ENCODE data around the gene TMEM255A.
"Not testable (repeated sequence)": the region's sequence is repeated elsewhere in the genome, so short reads cannot be mapped to it uniquely, and the experiment has no call there.

The TMEM255A gene
- total RNA-seq, result 0 to 0.15 (median 0.06) reads per million in 4 donors

GRCh38 chrX:120310861-120311726 lies at the start of gene TMEM255A:
TSS of gene TMEM255A (minus strand) at chrX:120311461. CDS start at chrX:120311309, 152 bp downstream.
- DNase-seq, result no peak

- DNase-seq, result no peak
These were observed 47.6 kb upstream of the TMEM255A start for GRCh38 chrX:120358737-120359456.

- no peak for DNase-seq
These were observed 45.9 kb upstream of the TMEM255A start for GRCh38 chrX:120357186-120357585.

GRCh38 chrX:120356084-120356483 lies 44.8 kb upstream of the TMEM255A start:
- DNase-seq, result no peak

- DNase-seq, result no peak
These were observed 39.3 kb upstream of the TMEM255A start for GRCh38 chrX:120350450-120351138.

- not testable (repeated sequence) for DNase-seq
These were observed 33.3 kb upstream of the TMEM255A start for GRCh38 chrX:120344566-120344965.

GRCh38 chrX:120336899-120337298 lies 25.6 kb upstream of the TMEM255A start:
- DNase-seq, result no peak

- no peak for DNase-seq
These were observed 24.0 kb upstream of the TMEM255A start for GRCh38 chrX:120335289-120335688.

- no peak for DNase-seq
These were observed 23.3 kb upstream of the TMEM255A start for GRCh38 chrX:120334603-120335002.

GRCh38 chrX:120334151-120334550 lies 22.9 kb upstream of the TMEM255A start:
- DNase-seq, result no peak

GRCh38 chrX:120332394-120332793 lies 21.1 kb upstream of the TMEM255A start:
- no peak for DNase-seq

GRCh38 chrX:120331116-120331515 lies 19.9 kb upstream of the TMEM255A start:
- no peak for DNase-seq

GRCh38 chrX:120321520-120322281 lies 10.4 kb upstream of the TMEM255A start:
- DNase-seq, result no peak

- DNase-seq, result no peak
These were observed 7.2 kb upstream of the TMEM255A start for GRCh38 chrX:120318411-120318810.

- no peak for DNase-seq
These were observed 5.5 kb upstream of the TMEM255A start for GRCh38 chrX:120316587-120317283.

GRCh38 chrX:120315776-120316175 lies 4.5 kb upstream of the TMEM255A start:
- no peak for DNase-seq

- no peak for DNase-seq
These were observed 434 bp upstream of the TMEM255A start for GRCh38 chrX:120311727-120312063.

GRCh38 chrX:120309873-120310705 lies 1.2 kb downstream of the TMEM255A start:
- no peak for DNase-seq

GRCh38 chrX:120308959-120309872 lies 2.0 kb downstream of the TMEM255A start:
- DNase-seq, result peak; percentile 44 to 79 (median 60)

- DNase-seq, result no peak
These were observed 2.7 kb downstream of the TMEM255A start for GRCh38 chrX:120308558-120308957.

Measured in T-helper 1 cell (primary cell).